DND-41 (cell line): Measurements from ENCODE around the gene RASGRF2.
"Not testable (repeated sequence)": the region's sequence is repeated elsewhere in the genome, so short reads cannot be mapped to it uniquely, and the experiment has no call there.

ENCODE experiments used
- ATAC-seq: fragments of 200-7000 bp; cut with Tn5 transposase; 3 replicates; pipeline ENCODE4 v1.9.1; 2021; ENCODE audit warnings: low read depth; ENCODE audit not compliant: insufficient read depth
- DNase-seq: peaks from one replicate; pipeline ENCODE4 v3.0.0-alpha.2; 2020
- H2AFZ ChIP-seq: 2 replicates; pipeline ENCODE4 v1.6.0; 2012; ENCODE audit warnings: low read depth, low read length
- H3K27ac ChIP-seq: 2 replicates; pipeline ENCODE4 v1.5.1; 2012; ENCODE audit warnings: low read length, inconsistent platforms
- H3K27me3 ChIP-seq: fragments of 200-600 bp; sonication (generic); 2 replicates; pipeline ENCODE4 v1.6.0; 2012; ENCODE audit warnings: low read length, mild to moderate bottlenecking, inconsistent platforms; ENCODE audit not compliant: insufficient read depth, poor library complexity
- H3K36me3 ChIP-seq: 2 replicates; pipeline ENCODE4 v1.5.1; 2012; ENCODE audit warnings: low read length, inconsistent platforms; ENCODE audit not compliant: insufficient read depth
- H3K4me1 ChIP-seq: 2 replicates; pipeline ENCODE4 v1.5.1; 2012; ENCODE audit warnings: mild to moderate bottlenecking, low read length; ENCODE audit not compliant: insufficient read depth
- H3K4me2 ChIP-seq: 2 replicates; pipeline ENCODE4 v1.6.0; 2012; ENCODE audit warnings: mild to moderate bottlenecking, moderate library complexity, low read length, inconsistent platforms; ENCODE audit not compliant: insufficient read depth
- H3K4me3 ChIP-seq, 2 experiments: fragments of 200-600 bp in 1 of 2; shearing (Covaris generic) in 1 of 2; 2 replicates each; pipeline ENCODE4 v1.5.1; 2012 to 2016; ENCODE audit warnings: inconsistent platforms in 2 of 2, low read length in 2 of 2, mild to moderate bottlenecking in 2 of 2, low read depth in 1 of 2, moderate library complexity in 1 of 2
- H3K79me2 ChIP-seq: 2 replicates; pipeline ENCODE4 v1.6.0; 2012; ENCODE audit warnings: low read length, inconsistent platforms; ENCODE audit not compliant: insufficient read depth
- H3K9ac ChIP-seq: 2 replicates; pipeline ENCODE4 v1.6.0; 2012; ENCODE audit warnings: low read depth, mild to moderate bottlenecking, inconsistent platforms, low read length, moderate library complexity
- H3K9me3 ChIP-seq: 2 replicates; pipeline ENCODE4 v1.5.1; 2012; ENCODE audit warnings: low read length, moderate library complexity, mild to moderate bottlenecking, inconsistent platforms; ENCODE audit not compliant: insufficient read depth, severe bottlenecking
- H4K20me1 ChIP-seq: 2 replicates; pipeline ENCODE4 v1.6.0; 2012; ENCODE audit warnings: low read length; ENCODE audit not compliant: insufficient read depth
- CTCF ChIP-seq: IDR thresholded peaks from 2 replicates; pipeline ENCODE4 v1.5.1; 2012; ENCODE audit warnings: borderline replicate concordance, low read length, moderate library complexity, mild to moderate bottlenecking; ENCODE audit not compliant: poor library complexity, severe bottlenecking; ENCODE audit errors: extremely low read depth
- EZH2 ChIP-seq: IDR thresholded peaks from 3 replicates; pipeline ENCODE4 v1.6.1; 2012; ENCODE audit warnings: borderline replicate concordance, low read depth, mild to moderate bottlenecking, moderate library complexity, low read length, inconsistent platforms; ENCODE audit not compliant: severe bottlenecking

RASGRF2 gene

GRCh38 chr5:81044868-81045267 lies 84.7 kb downstream of the RASGRF2 start:
- Histone ChIP-seq H3K27ac (no peak overlapping the region), H2AFZ (no peak overlapping the region), H3K4me1 (no peaks in the 10 kb centered on the region), H3K4me2 (no peak overlapping the region), H3K4me3 (no peak overlapping the region), H3K36me3 (no peaks in the 10 kb centered on the region), H3K79me2 (no peaks in the 10 kb centered on the region), H3K9ac (no peak overlapping the region), H3K9me3 (no peaks in the 10 kb centered on the region), H3K27me3 (no peaks in the 10 kb centered on the region), H4K20me1 (no peaks in the 10 kb centered on the region)
- DNase-seq: no peak
- TF ChIP-seq CTCF (no peak), EZH2 (no peak)
- no peak for ATAC-seq

DNA sequence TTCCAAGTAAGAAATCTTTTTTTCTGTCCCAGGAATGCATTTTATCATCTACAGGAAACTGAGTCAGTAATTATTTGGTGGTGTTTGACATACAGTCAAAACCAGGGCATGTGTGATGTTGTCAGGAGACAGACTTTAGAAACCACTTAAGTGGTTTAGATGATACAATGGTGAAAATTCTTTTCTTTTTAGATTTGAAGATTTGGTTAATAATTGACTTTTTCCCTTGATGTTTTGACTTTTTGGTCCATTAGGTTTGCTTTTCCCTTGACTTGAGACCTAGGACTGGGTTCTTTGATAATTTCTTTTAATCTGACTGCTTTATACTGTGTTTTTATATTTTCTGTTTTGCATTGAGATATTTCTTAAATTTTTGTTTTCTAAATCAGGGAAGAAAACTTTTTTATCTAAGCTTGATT lies 85.2 kb downstream of the RASGRF2 start:
- no peak for DNase-seq
- Histone ChIP-seq H3K4me2 (no peak overlapping the region), H2AFZ (no peak overlapping the region), H4K20me1 (no peaks in the 10 kb centered on the region), H3K4me3 (no peak overlapping the region), H3K9ac (no peak overlapping the region), H3K36me3 (no peaks in the 10 kb centered on the region), H3K27me3 (no peaks in the 10 kb centered on the region), H3K27ac (no peak overlapping the region), H3K9me3 (no peaks in the 10 kb centered on the region), H3K4me1 (no peaks in the 10 kb centered on the region), H3K79me2 (no peaks in the 10 kb centered on the region)
- TF ChIP-seq CTCF (no peak), EZH2 (no peak)
- no peak for ATAC-seq

DNA sequence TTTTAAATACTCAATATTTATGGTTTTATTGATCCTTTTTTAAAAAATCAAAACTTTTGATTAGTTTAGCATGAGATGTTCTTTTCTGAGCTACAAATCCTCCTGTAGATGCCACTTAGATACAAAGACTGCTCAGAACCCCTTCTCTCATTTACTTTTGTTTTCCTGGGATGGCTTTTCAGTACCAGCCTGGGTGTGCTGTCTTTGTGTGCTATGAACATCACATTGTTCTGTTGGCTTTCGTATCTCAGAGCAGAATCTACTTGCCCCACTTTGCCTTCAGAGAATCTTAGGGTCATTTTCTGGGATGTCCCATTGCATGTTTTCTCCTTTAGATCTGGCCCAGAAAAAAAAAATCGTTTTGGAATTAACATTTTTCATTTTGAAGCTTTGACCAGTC lies 85.9 kb downstream of the RASGRF2 start:
- H3K27ac ChIP-seq: no peak overlapping the region
- no peaks in the 10 kb centered on the region for H3K4me1 ChIP-seq
- TF ChIP-seq EZH2 (no peak), CTCF (no peak)
- H3K27me3 ChIP-seq: no peaks in the 10 kb centered on the region
- DNase-seq: no peak
- H4K20me1 ChIP-seq: no peaks in the 10 kb centered on the region
- H3K36me3 ChIP-seq: no peaks in the 10 kb centered on the region
- no peak overlapping the region for H3K4me2 ChIP-seq
- H3K9ac ChIP-seq: no peak overlapping the region
- H2AFZ ChIP-seq: no peak overlapping the region
- H3K4me3 ChIP-seq: no peak overlapping the region
- H3K9me3 ChIP-seq: no peaks in the 10 kb centered on the region
- H3K79me2 ChIP-seq: no peaks in the 10 kb centered on the region
- ATAC-seq: no peak

DNA sequence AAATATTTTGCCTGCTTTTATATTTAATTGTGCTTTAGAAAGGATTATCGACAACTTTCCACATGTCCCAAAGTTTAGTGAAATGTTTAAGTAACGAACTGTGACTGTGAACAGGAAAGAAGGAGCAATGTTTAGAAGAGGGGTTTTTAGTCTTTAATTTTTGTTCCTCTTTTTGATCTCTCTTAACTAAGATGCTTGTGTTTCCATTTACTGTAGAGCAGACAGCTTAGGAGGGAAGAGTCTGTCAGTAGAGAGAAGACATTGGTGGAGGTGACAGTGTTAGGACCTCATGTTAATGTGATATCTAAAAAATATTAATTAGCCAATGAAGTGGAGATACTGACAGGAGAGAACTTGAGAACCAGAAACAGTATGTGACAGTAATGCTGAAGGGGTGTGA lies 92.2 kb downstream of the RASGRF2 start:
- no peaks in the 10 kb centered on the region for H3K79me2 ChIP-seq
- no peaks in the 10 kb centered on the region for H3K9me3 ChIP-seq
- no peak overlapping the region for H3K4me2 ChIP-seq
- H3K27ac ChIP-seq: no peak overlapping the region
- H2AFZ ChIP-seq: no peak overlapping the region
- no peak overlapping the region for H3K9ac ChIP-seq
- H3K36me3 ChIP-seq: no peaks in the 10 kb centered on the region
- no peaks in the 10 kb centered on the region for H3K27me3 ChIP-seq
- H3K4me1 ChIP-seq: no peaks in the 10 kb centered on the region
- ATAC-seq (no peak), DNase-seq (no peak)
- H4K20me1 ChIP-seq: no peaks in the 10 kb centered on the region
- TF ChIP-seq EZH2 (no peak), CTCF (no peak)
- H3K4me3 ChIP-seq: no peak overlapping the region

DNA sequence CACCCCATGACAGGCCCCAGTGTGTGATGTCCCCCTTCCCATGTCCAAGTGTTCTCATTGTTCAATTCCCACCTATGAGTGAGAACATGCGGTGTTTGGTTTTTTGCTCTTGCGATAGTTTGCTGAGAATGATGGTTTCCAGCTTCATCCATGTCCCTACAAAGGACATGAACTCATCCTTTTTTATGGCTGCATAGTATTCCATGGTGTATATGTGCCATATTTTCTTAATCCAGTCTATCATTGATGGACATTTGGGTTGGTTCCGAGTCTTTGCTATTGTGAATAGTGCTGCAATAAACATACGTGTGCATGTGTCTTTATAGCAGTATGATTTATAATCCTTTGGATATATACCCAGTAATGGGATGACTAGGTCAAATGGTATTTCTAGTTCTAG lies 93.1 kb downstream of the RASGRF2 start:
- ATAC-seq, H3K27ac ChIP-seq, H3K27me3 ChIP-seq, H3K4me3 ChIP-seq, H4K20me1 ChIP-seq, H3K4me2 ChIP-seq, H3K36me3 ChIP-seq, DNase-seq, H3K9me3 ChIP-seq, H3K4me1 ChIP-seq, H2AFZ ChIP-seq, H3K79me2 ChIP-seq, H3K9ac ChIP-seq: not testable (repeated sequence)
